HEK293 (cell line): ENCODE data around the gene NIPSNAP3A.

Experiments used
- CTCF ChIA-PET: fragments of 350-600 bp; formaldehyde crosslinking; extraction: SDS; loops from one replicate; lab custom pipeline; 2021; ENCODE audit warnings: antibody characterized with exemption; lab: Yijun Ruan, JAX
- POLR2A ChIA-PET: fragments of 300-600 bp; formaldehyde crosslinking; extraction: SDS; loops from one replicate; lab custom pipeline; 2020; ENCODE audit warnings: antibody characterized with exemption, inconsistent platforms; lab: Yijun Ruan, JAX
- H3K27ac ChIP-seq: fragments of 200-500 bp; sonication (Bioruptor generic); 2 replicates; pipeline ENCODE4 v1.5.1; 2014; ENCODE audit warnings: low read depth, low read length, control low read depth, inconsistent platforms; ENCODE audit errors: extremely low read depth
- H3K36me3 ChIP-seq, 2 experiments: fragments of 200-500 bp in 1 of 2; sonication (Bioruptor generic) in 1 of 2; 1 replicate in 1 of 2; 2 replicates in 1 of 2; pipeline ENCODE4 v1.5.1; 2014 to 2017; ENCODE audit warnings: inconsistent platforms in 2 of 2, low read length in 2 of 2; ENCODE audit not compliant: control insufficient read depth in 2 of 2, insufficient read depth in 1 of 2
- H3K4me1 ChIP-seq: fragments of 200-500 bp; sonication (Bioruptor generic); 2 replicates; pipeline ENCODE4 v1.5.1; 2014; ENCODE audit warnings: mild to moderate bottlenecking, low read length, inconsistent platforms; ENCODE audit not compliant: control insufficient read depth, insufficient read depth
- H3K4me3 ChIP-seq: 2 replicates; pipeline ENCODE4 v1.5.1; 2011; ENCODE audit warnings: low read depth, mild to moderate bottlenecking, control low read depth, low read length, moderate library complexity
- H3K9me3 ChIP-seq: fragments of 200-500 bp; sonication (Bioruptor generic); 2 replicates; pipeline ENCODE4 v1.5.1; 2014; ENCODE audit warnings: low read depth, low read length, inconsistent platforms; ENCODE audit not compliant: control insufficient read depth, insufficient read depth
- GLIS2 ChIP-seq: fragments of 450-650 bp; formaldehyde crosslinking; IDR thresholded peaks from 2 replicates; pipeline ENCODE4 v1.5.1; 2016; ENCODE audit warnings: missing biosample characterization, missing genetic modification characterization
- KLF16 ChIP-seq: fragments of 450-650 bp; formaldehyde crosslinking; IDR thresholded peaks from 2 replicates; pipeline ENCODE4 v1.5.1; 2017; ENCODE audit warnings: missing biosample characterization, missing genetic modification characterization
- ZBTB11 ChIP-seq: fragments of 450-650 bp; formaldehyde crosslinking; conservative IDR thresholded peaks from 2 replicates; pipeline ENCODE4 v1.5.1; 2016; ENCODE audit warnings: low read depth, missing biosample characterization, missing genetic modification characterization
- ZBTB7A ChIP-seq: fragments of 450-650 bp; formaldehyde crosslinking; IDR thresholded peaks from 2 replicates; pipeline ENCODE4 v1.5.1; 2016; ENCODE audit warnings: low read depth, missing biosample characterization, missing genetic modification characterization
- ZIC2 ChIP-seq: fragments of 450-650 bp; formaldehyde crosslinking; IDR thresholded peaks from 2 replicates; pipeline ENCODE4 v1.5.1; 2016; ENCODE audit warnings: missing biosample characterization, missing genetic modification characterization
- ZNF140 ChIP-seq: fragments of 450-650 bp; formaldehyde crosslinking; IDR thresholded peaks from 2 replicates; pipeline ENCODE4 v1.5.1; 2016; ENCODE audit warnings: missing biosample characterization, missing genetic modification characterization
- ZNF157 ChIP-seq: fragments of 450-650 bp; formaldehyde crosslinking; IDR thresholded peaks from 2 replicates; pipeline ENCODE4 v1.5.1; 2016; ENCODE audit warnings: missing biosample characterization, missing genetic modification characterization
- ZNF239 ChIP-seq: fragments of 450-650 bp; formaldehyde crosslinking; IDR thresholded peaks from 2 replicates; pipeline ENCODE4 v1.5.1; 2016; ENCODE audit warnings: missing biosample characterization, missing genetic modification characterization
- ZNF561 ChIP-seq: fragments of 450-650 bp; IDR thresholded peaks from 2 replicates; pipeline ENCODE4 v1.5.1; 2018; ENCODE audit warnings: missing biosample characterization, missing genetic modification characterization, borderline replicate concordance
- ZNF600 ChIP-seq: fragments of 450-650 bp; formaldehyde crosslinking; IDR thresholded peaks from 2 replicates; pipeline ENCODE4 v1.5.1; 2016; ENCODE audit warnings: missing biosample characterization, missing genetic modification characterization
- ZNF768 ChIP-seq: fragments of 450-650 bp; formaldehyde crosslinking; IDR thresholded peaks from 2 replicates; pipeline ENCODE4 v1.5.1; 2018; ENCODE audit warnings: missing biosample characterization, mild to moderate bottlenecking, missing genetic modification characterization
- ZNF843 ChIP-seq: fragments of 450-650 bp; formaldehyde crosslinking; IDR thresholded peaks from 2 replicates; pipeline ENCODE4 v1.5.1; 2016; ENCODE audit warnings: missing biosample characterization, missing genetic modification characterization
- ZSCAN30 ChIP-seq: fragments of 450-650 bp; IDR thresholded peaks from 2 replicates; pipeline ENCODE4 v1.5.1; 2018; ENCODE audit warnings: missing biosample characterization, mild to moderate bottlenecking, missing genetic modification characterization, moderate library complexity
- TF ChIP-seq, protein P1 (sequence below): fragments of 450-650 bp; formaldehyde crosslinking; IDR thresholded peaks from 2 replicates; pipeline ENCODE4; 2016; ENCODE audit warnings: missing biosample characterization, missing genetic modification characterization
- TF ChIP-seq, protein P2 (sequence below): fragments of 450-650 bp; formaldehyde crosslinking; IDR thresholded peaks from 2 replicates; pipeline ENCODE4 v1.5.1; 2016; ENCODE audit warnings: missing biosample characterization, missing genetic modification characterization
- TF ChIP-seq, protein P3 (sequence below): fragments of 450-650 bp; formaldehyde crosslinking; IDR thresholded peaks from 2 replicates; pipeline ENCODE4 v1.5.1; 2016; ENCODE audit warnings: missing biosample characterization, missing genetic modification characterization
- TF ChIP-seq, protein P4 (sequence below): fragments of 450-650 bp; formaldehyde crosslinking; IDR thresholded peaks from 2 replicates; pipeline ENCODE4 v1.5.1; 2016; ENCODE audit warnings: missing biosample characterization, missing genetic modification characterization
- TF ChIP-seq, protein P5 (sequence below): fragments of 450-650 bp; formaldehyde crosslinking; IDR thresholded peaks from 2 replicates; pipeline ENCODE4 v1.5.1; 2016; ENCODE audit warnings: missing biosample characterization, missing genetic modification characterization

Gene NIPSNAP3A

DNA sequence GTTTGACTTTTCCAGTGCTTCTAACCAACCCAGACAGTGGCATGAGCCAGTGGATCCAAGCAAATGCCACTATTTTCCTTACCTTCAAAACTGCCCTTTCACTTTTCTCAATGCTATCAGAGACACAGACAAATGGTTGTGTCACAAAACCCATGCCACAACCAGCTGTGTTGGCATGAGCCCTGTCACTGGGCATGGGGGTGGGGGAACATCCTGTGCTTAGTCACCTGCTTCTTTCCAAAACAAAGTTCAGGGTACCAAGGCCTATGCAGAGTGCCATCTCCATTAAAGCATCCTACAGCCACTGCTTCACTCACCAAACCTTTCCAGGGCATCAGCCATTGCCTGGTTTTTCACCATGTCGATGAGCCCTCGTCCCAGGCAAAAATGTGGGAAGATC, 46.6 kb downstream of the NIPSNAP3A start:
- Histone ChIP-seq H3K27ac (no peak overlapping the region), H3K4me3 (no peak overlapping the region), H3K36me3 (peaks cover 0 to 4% of the 10 kb centered on the region in 2 experiments; a peak in 1 of 3 replicates), H3K9me3 (no peaks in the 10 kb centered on the region)
- POLR2A ChIA-PET = no interaction called here
- CTCF ChIA-PET = no interaction called here
- TF ChIP-seq ZNF157 (no peak), ZNF600 (tag by site-specific recombination) (no peak), ZNF768 (no peak), ZIC2 (tag by site-specific recombination) (no peak), KLF16 (tag by site-specific recombination) (no peak), ZNF561 (tag by site-specific recombination) (no peak), ZNF843 (tag by site-specific recombination) (no peak), ZBTB11 (tag by site-specific recombination) (no peak), ZBTB7A (tag by site-specific recombination) (no peak), ZNF140 (tag by site-specific recombination) (no peak), GLIS2 (tag by site-specific recombination) (no peak), ZSCAN30 (tag by site-specific recombination) (no peak), ZNF239 (no peak)
- TF ChIP-seq, protein P1, sequence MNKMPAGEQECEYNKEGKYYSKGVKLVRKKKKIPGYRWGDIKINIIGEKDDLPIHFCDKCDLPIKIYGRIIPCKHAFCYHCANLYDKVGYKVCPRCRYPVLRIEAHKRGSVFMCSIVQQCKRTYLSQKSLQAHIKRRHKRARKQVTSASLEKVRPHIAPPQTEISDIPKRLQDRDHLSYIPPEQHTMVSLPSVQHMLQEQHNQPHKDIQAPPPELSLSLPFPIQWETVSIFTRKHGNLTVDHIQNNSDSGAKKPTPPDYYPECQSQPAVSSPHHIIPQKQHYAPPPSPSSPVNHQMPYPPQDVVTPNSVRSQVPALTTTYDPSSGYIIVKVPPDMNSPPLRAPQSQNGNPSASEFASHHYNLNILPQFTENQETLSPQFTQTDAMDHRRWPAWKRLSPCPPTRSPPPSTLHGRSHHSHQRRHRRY = no peak
- TF ChIP-seq, protein P2, sequence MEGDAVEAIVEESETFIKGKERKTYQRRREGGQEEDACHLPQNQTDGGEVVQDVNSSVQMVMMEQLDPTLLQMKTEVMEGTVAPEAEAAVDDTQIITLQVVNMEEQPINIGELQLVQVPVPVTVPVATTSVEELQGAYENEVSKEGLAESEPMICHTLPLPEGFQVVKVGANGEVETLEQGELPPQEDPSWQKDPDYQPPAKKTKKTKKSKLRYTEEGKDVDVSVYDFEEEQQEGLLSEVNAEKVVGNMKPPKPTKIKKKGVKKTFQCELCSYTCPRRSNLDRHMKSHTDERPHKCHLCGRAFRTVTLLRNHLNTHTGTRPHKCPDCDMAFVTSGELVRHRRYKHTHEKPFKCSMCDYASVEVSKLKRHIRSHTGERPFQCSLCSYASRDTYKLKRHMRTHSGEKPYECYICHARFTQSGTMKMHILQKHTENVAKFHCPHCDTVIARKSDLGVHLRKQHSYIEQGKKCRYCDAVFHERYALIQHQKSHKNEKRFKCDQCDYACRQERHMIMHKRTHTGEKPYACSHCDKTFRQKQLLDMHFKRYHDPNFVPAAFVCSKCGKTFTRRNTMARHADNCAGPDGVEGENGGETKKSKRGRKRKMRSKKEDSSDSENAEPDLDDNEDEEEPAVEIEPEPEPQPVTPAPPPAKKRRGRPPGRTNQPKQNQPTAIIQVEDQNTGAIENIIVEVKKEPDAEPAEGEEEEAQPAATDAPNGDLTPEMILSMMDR (tag by site-specific recombination) = no peak
- TF ChIP-seq, protein P3, sequence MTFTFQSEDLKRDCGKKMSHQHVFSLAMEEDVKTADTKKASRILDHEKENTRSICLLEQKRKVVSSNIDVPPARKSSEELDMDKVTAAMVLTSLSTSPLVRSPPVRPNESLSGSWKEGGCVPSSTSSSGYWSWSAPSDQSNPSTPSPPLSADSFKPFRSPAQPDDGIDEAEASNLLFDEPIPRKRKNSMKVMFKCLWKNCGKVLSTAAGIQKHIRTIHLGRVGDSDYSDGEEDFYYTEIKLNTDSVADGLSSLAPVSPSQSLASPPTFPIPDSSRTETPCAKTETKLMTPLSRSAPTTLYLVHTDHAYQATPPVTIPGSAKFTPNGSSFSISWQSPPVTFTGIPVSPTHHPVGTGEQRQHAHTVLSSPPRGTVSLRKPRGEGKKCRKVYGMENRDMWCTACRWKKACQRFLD = no peak
- TF ChIP-seq, protein P4, sequence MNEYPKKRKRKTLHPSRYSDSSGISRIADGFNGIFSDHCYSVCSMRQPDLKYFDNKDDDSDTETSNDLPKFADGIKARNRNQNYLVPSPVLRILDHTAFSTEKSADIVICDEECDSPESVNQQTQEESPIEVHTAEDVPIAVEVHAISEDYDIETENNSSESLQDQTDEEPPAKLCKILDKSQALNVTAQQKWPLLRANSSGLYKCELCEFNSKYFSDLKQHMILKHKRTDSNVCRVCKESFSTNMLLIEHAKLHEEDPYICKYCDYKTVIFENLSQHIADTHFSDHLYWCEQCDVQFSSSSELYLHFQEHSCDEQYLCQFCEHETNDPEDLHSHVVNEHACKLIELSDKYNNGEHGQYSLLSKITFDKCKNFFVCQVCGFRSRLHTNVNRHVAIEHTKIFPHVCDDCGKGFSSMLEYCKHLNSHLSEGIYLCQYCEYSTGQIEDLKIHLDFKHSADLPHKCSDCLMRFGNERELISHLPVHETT = no peak
- TF ChIP-seq, protein P5, sequence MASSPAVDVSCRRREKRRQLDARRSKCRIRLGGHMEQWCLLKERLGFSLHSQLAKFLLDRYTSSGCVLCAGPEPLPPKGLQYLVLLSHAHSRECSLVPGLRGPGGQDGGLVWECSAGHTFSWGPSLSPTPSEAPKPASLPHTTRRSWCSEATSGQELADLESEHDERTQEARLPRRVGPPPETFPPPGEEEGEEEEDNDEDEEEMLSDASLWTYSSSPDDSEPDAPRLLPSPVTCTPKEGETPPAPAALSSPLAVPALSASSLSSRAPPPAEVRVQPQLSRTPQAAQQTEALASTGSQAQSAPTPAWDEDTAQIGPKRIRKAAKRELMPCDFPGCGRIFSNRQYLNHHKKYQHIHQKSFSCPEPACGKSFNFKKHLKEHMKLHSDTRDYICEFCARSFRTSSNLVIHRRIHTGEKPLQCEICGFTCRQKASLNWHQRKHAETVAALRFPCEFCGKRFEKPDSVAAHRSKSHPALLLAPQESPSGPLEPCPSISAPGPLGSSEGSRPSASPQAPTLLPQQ (tag by site-specific recombination) = no peak
- TF ChIP-seq, all 188 proteins: peak for 0
- peaks cover 10% of the 10 kb centered on the region; the same call in 1 of the 2 replicates for H3K4me1 ChIP-seq
